HepG2 (cell line): ENCODE data around the gene ACSS2. TPM values are rescaled to one million over a fixed set of nuclear protein-coding genes. Genes with fewer than 3 reads are reported as not detected.

Experiments
- ATAC-seq: fragments of 200-7000 bp; cut with Tn5 transposase; 3 replicates; pipeline ENCODE4 v1.9.1; 2020; ENCODE audit warnings: mild to moderate bottlenecking, moderate library complexity
- BruUV-seq: library from RNA; stranded (reverse); fragments of 400-500 nt; replicated peaks from 2 replicates; lab custom pipeline; 2021; lab: Mats Ljungman, UMichigan
- CTCF ChIA-PET: fragments of 300-600 bp; formaldehyde crosslinking; extraction: SDS; loops from one replicate; lab custom pipeline; 2021; ENCODE audit warnings: low total read pairs, inconsistent platforms, low intra/inter-chr PET ratio; lab: Yijun Ruan, JAX
- POLR2A ChIA-PET: fragments of 350-600 bp; sonication (Branson Sonifier 250); formaldehyde crosslinking; loops from one replicate; lab custom pipeline; 2020; ENCODE audit warnings: antibody characterized with exemption, inconsistent platforms; lab: Yijun Ruan, JAX
- DNase-seq: peaks from one replicate; pipeline ENCODE4 v3.0.0-alpha.2; 2015; ENCODE audit warnings: low spot score
- FAIRE-seq: peaks from 3 replicates; lab custom pipeline; 2011; peaks lifted over from hg19 to GRCh38; lab: Jason Lieb, UNC
- H2AFZ ChIP-seq: one replicate; pipeline ENCODE4 v1.6.1; 2011; ENCODE audit warnings: low read length, inconsistent platforms
- H3K27ac ChIP-seq: fragments of 300-600 bp; 3 replicates; pipeline ENCODE4 v1.8.0; 2011; ENCODE audit warnings: mixed run types, mild to moderate bottlenecking, mixed read lengths, low read length, inconsistent platforms; ENCODE audit not compliant: insufficient read depth; ENCODE audit errors: extremely low read length
- H3K27me3 ChIP-seq, 2 experiments: fragments of 200-600 bp in 1 of 2; 2 replicates in 1 of 2; 3 replicates in 1 of 2; pipeline versions ENCODE4 v1.6.0 to v1.8.0; 2011; ENCODE audit warnings: low read length in 2 of 2, mild to moderate bottlenecking in 2 of 2, moderate library complexity in 2 of 2, inconsistent platforms in 1 of 2; ENCODE audit not compliant: insufficient read depth in 2 of 2, control insufficient read depth in 1 of 2
- H3K36me3 ChIP-seq, 2 experiments: fragments of 200-600 bp in 1 of 2; replicated peaks in 1 of 2; 2 replicates in 1 of 2; 3 replicates in 1 of 2; pipeline versions ENCODE4 v1.5.1 to v1.8.0; 2011; ENCODE audit warnings: low read length in 2 of 2, inconsistent platforms in 1 of 2; ENCODE audit not compliant: insufficient read depth in 2 of 2, control insufficient read depth in 1 of 2
- H3K4me1 ChIP-seq: 2 replicates; pipeline ENCODE4 v1.5.1; 2012; ENCODE audit warnings: low read length, inconsistent platforms; ENCODE audit not compliant: insufficient read depth
- H3K4me2 ChIP-seq: 2 replicates; pipeline ENCODE4 v1.6.0; 2011; ENCODE audit warnings: low read depth, low read length, inconsistent platforms
- H3K4me3 ChIP-seq, 3 experiments: fragments of 200-600 bp in 1 of 3; sonication (generic), shearing (Covaris generic) in 1 of 3; replicated peaks in 1 of 3; 2 replicates each; pipeline ENCODE4 v1.5.1; 2011 to 2016; ENCODE audit warnings: low read length in 3 of 3, inconsistent platforms in 2 of 3, low read depth in 2 of 3, mild to moderate bottlenecking in 2 of 3, control low read depth in 1 of 3, mixed read lengths in 1 of 3; ENCODE audit not compliant: insufficient read depth in 1 of 3
- H3K79me2 ChIP-seq: one replicate; pipeline ENCODE4 v1.6.1; 2011; ENCODE audit warnings: low read length, inconsistent platforms; ENCODE audit not compliant: insufficient read depth
- H3K9ac ChIP-seq: 2 replicates; pipeline ENCODE4 v1.6.0; 2011; ENCODE audit warnings: mild to moderate bottlenecking, low read depth, low read length, inconsistent platforms; ENCODE audit not compliant: insufficient read depth
- H3K9me3 ChIP-seq: 2 replicates; pipeline ENCODE4 v1.5.1; 2012; ENCODE audit warnings: mild to moderate bottlenecking, low read length
- H4K20me1 ChIP-seq: 2 replicates; pipeline ENCODE4 v1.6.0; 2011; ENCODE audit warnings: inconsistent platforms, mild to moderate bottlenecking, low read length, moderate library complexity; ENCODE audit not compliant: insufficient read depth
- CSRNP2 ChIP-seq: sonication (generic); formaldehyde crosslinking; conservative IDR thresholded peaks from 2 replicates; pipeline ENCODE4 v1.8.0; 2022; ENCODE audit warnings: low read depth, missing genetic modification reagents
- HDAC1 ChIP-seq: sonication (generic); formaldehyde crosslinking; IDR thresholded peaks from 2 replicates; pipeline ENCODE4 v1.5.1; 2020; ENCODE audit warnings: mild to moderate bottlenecking, missing genetic modification reagents
- IRF9 ChIP-seq: sonication (generic); formaldehyde crosslinking; IDR thresholded peaks from 2 replicates; pipeline ENCODE4 v1.8.0; 2022; ENCODE audit warnings: missing genetic modification reagents, mild to moderate bottlenecking, borderline replicate concordance
- KAT8 ChIP-seq: IDR thresholded peaks from 2 replicates; pipeline ENCODE4 v1.6.1; 2016; ENCODE audit warnings: missing genetic modification reagents, missing compliant biosample characterization
- KIAA2018 ChIP-seq: sonication (generic); formaldehyde crosslinking; IDR thresholded peaks from 2 replicates; pipeline ENCODE4 v1.5.0; 2020; ENCODE audit warnings: mild to moderate bottlenecking, missing genetic modification reagents, borderline replicate concordance
- MYNN ChIP-seq: sonication (generic); formaldehyde crosslinking; IDR thresholded peaks from 2 replicates; pipeline ENCODE4 v1.4.0; 2020; ENCODE audit warnings: mild to moderate bottlenecking, low read depth, missing genetic modification reagents
- SIN3B ChIP-seq: fragments of 150-350 bp; IDR thresholded peaks from 2 replicates; pipeline ENCODE4 v1.6.1; 2014; ENCODE audit warnings: low read length
- ZNF18 ChIP-seq: sonication (generic); formaldehyde crosslinking; IDR thresholded peaks from 2 replicates; pipeline ENCODE4 v1.8.0; 2022; ENCODE audit warnings: mild to moderate bottlenecking, missing genetic modification reagents; ENCODE audit not compliant: insufficient replicate concordance
- ZNF556 ChIP-seq: sonication (generic); formaldehyde crosslinking; IDR thresholded peaks from 2 replicates; pipeline ENCODE4 v1.4.0; 2020; ENCODE audit warnings: mild to moderate bottlenecking, missing genetic modification reagents, borderline replicate concordance
- WGBS: methylation state at CpG from one replicate; pipeline ENCODE4 v1.1.6; 2017; ENCODE audit warnings: low lambda C conversion rate; 5-methylcytosine and 5-hydroxymethylcytosine counted together
- in situ Hi-C: cut with HindIII; loops from 2 replicates; pipeline ENCODE4 v1.10.0; 2017; ENCODE audit warnings: low pct_unique_long_range_greater_than_20kb; ENCODE audit not compliant: extremely low pct_ligation_motif_present
- intact Hi-C: fragments of 100-400 bp; cut with micrococcal nuclease; formaldehyde crosslinking; loops from one replicate; pipeline ENCODE4 v1.10.0; 2022; ENCODE audit not compliant: unreplicated experiment
- polyA plus RNA-seq, 8 experiments: library from polyadenylated mRNA; depleted of rRNA in 3 of 8; stranded (reverse) in 7 of 8; unstranded in 1 of 8; fragments of >200 nt; fragmentation: Illumina TruSeq in 4 of 8; extraction: Trizol in 4 of 8; gene quantifications; 2 replicates each; pipeline versions ENCODE4 v1.2.1 to v1.2.3, GENCODE V29; 2011 to 2016; ENCODE audit warnings: low read depth in 4 of 8, missing spikeins in 1 of 8, mixed read lengths in 1 of 8; ENCODE audit not compliant: insufficient read depth in 1 of 8
- total RNA-seq, 5 experiments: library from RNA; depleted of rRNA; stranded (reverse); fragments of >200 nt; fragmentation: Illumina TruSeq; extraction: Trizol; gene quantifications; 2 replicates each; pipeline ENCODE4 v1.2.3, GENCODE V29; 2016; ENCODE audit warnings: low read depth in 1 of 5

Gene ACSS2
- total and polyA plus RNA-seq, 2 of the 13 experiments (the other 11 are each of a cell fraction or from before 2014, with no cell fraction given), result 72.8 to 89.7 TPM

GRCh38 chr20:34967421-34967820 is 91.0 kb downstream of the ACSS2 start:
- in situ Hi-C loops, result no loop called here
- FAIRE-seq, result no peak
- Histone ChIP-seq H3K27me3 (peaks cover 0 to 16% of the 10 kb centered on the region in 2 experiments; a peak in 2 of 5 replicates), H3K27ac (no peak overlapping the region), H3K79me2 (no peaks in the 10 kb centered on the region), H3K4me1 (peaks cover 19% of the 10 kb centered on the region), H4K20me1 (no peaks in the 10 kb centered on the region), H3K4me2 (no peak overlapping the region), H3K36me3 (no peaks in the 10 kb centered on the region), H2AFZ (no peak overlapping the region), H3K9ac (no peak overlapping the region), H3K4me3 (no peak overlapping the region), H3K9me3 (no peaks in the 10 kb centered on the region)
- DNase-seq, result no peak
- TF ChIP-seq IRF9 (CRISPR knock-in tag) (no peak), KAT8 (CRISPR knock-in tag) (no peak), ZNF18 (CRISPR knock-in tag) (no peak), SIN3B (no peak), HDAC1 (no peak), MYNN (no peak), ZNF556 (no peak), KIAA2018 (CRISPR knock-in tag) (no peak), CSRNP2 (CRISPR knock-in tag) (no peak)
- WGBS, result 43% methylated on average over 5 of the region's 5 CpGs
- intact Hi-C loops, result no loop called here
- no peak for ATAC-seq
- ChIA-PET CTCF (no interaction called here), POLR2A (interaction anchor here (1.3 to 1.8 kb wide), 2 partner anchors 11 to 13 kb away, joined by 3 to 7 read pairs; partner anchors contain the start of genes GSS and MYH7B)
- no TSS peak for BruUV-seq
